SW 1271 (cell line): ENCODE data around the gene LTF.

Experiments used
- DNase-seq, 2 experiments: peaks; one replicate each; lab custom pipeline; 2025; lab: John Stamatoyannopoulos, UW

The LTF gene

GRCh38 chr3:46490338-46491084 is 25.8 kb upstream of the LTF start:
- DNase-seq, result no peak

DNA sequence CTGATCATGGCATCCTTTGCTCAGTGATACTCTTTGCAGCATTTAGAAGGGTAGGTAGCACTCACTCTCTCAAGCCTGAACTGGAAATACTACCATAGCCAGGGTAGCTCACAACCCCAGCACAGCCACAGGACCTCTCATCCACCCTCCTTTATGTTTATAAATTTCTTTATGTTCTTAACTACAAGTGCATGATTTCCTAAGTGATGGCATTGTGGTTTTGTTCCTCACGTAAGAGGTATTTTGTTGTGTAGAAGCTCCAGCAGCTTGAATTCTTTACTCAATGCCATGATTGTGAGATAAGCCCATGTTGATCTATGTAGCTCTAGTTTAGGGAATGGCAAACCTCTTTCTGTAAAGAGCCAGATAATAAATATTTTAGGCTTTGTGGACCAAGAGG is 25.2 kb upstream of the LTF start:
- DNase-seq, result no peak

DNA sequence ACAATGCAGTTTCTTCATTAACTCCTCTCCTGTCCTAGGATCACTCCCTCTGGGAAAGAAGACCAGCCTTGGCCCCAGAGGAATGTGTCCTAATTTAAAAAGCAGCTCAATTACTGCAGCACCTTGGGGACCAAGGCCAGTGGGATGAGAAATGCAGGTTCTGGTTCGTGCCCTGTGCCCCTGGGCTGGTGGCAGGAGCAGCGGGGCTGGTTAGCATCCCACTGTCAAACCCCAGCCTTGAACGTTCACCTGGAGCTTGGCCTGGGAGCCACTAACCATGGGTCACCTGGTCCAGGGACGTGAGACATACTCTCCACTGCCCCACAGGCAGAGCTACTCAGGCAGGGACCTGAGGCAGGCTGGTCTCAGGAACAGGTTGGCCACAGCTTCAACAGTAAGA is 24.7 kb upstream of the LTF start:
- no peak for DNase-seq

GRCh38 chr3:46488735-46489361 is 24.1 kb upstream of the LTF start:
- DNase-seq, result peak; percentile 41 to 65

DNA sequence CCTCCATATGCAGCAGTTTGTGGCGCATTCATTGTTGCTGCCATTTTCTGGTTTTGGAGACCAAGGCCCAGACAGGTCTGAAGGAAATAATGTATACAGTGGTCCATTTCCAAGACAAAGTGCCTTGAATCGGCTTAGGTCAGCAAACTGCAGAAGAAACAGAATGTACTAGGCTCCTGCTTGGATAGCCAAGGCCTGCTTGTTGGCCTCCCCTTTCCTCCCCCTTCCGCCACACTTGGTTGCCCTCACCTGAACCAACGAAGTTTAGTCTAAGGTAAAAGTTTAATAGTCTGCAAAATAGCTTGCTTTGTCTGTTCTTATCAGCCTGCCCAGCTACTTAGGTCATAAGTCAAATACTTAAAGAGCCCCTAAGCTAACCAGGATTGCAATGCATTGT is 21.1 kb upstream of the LTF start:
- no peak for DNase-seq

DNA sequence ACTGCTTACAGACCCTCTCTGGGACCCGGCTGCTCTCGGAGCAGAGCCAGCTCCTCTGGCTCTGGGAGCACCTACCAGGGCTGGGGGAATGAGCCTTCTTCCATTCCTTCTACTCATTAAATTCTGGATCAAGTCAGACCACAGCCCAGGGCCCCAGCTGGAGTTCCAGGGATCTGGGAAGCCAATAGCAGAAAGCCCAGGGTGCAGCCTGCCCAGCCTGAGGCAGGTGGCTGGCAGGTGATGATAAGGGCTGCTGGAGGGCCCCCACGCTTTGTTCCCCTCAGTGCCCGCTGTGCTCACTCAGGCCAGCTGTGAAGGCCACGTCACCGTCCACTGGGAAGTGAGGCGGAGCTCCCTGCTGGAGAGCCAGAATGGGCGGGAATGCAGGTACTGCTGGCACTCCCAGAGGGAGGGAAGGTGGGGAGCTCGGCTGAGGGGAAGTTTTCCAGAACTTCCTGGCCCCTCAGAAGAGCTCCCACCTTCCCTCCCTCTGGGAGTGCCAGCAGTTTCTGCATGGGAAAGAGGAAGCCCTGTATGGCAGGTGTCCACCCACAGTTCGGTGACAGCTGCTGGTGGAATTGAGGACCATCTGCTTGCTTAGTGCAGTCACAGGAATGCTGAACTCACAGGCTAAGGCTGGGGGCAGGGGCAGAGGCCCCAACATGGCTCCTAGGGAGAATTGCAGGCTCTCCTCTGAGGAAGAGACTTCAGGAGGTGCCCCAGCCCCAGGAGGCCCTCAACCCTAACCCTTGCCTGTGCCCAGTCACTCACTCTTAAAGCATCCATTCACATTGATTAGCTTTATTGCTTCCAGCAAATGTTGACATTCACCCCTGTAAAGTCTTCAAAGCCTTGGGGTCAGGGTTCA is 20.4 kb upstream of the LTF start:
- no peak for DNase-seq

- DNase-seq, result no peak
These were observed 19.7 kb upstream of the LTF start for GRCh38 chr3:46484388-46484787.

DNA sequence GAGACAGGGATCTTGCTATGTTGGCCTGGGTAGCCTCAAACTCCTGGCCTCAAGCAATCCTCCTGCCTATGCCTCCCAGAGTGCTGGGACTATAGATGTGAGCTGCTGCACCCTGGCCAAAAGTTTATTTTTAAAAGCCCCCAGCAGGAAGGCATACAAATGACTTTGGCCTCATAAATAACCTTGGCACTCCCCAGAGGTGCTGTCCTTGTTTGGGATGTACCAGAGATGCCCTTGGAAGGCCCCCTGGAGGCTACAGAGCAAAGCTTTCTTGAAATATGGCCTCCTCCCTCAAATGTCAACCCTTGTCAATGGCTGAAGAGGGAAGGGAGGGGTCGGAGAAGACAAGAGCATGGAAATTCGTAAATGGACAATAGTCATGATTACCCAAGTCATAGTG is 19.1 kb upstream of the LTF start:
- DNase-seq, result no peak

DNA sequence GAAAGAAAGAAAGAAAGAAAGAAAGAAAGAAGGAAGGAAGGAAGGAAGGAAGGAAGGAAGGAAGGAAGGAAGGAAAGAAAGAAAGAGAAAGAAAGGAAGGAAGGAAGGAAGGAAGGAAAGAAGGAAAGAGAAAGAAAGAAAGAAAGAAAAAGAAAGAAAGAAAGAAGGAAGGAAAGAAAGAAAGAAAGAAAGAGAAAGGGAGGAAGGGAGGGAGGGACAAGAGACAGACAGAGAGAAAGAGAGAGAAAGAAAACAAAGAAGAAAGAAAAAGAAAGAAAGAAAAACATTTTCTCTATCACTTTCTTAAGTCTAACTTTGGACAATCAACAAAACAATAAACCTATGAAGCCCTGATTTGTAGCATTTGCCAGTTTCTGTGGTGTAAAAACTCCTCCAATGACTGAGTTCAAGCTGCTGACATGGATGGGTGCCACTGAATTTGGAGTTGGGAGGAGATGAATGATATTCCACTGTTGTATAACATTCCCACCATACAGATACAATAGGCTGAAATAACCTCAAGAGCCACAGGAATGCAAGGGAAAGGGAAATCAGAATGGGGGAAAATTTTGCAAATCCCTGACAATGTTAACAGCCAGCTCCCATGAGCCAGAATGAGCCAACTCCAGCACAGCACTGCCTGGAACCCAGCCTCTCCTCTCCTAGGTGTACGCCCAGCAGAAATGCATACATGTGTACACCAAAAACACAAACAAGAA is 18.1 kb upstream of the LTF start:
- no peak for DNase-seq

DNA sequence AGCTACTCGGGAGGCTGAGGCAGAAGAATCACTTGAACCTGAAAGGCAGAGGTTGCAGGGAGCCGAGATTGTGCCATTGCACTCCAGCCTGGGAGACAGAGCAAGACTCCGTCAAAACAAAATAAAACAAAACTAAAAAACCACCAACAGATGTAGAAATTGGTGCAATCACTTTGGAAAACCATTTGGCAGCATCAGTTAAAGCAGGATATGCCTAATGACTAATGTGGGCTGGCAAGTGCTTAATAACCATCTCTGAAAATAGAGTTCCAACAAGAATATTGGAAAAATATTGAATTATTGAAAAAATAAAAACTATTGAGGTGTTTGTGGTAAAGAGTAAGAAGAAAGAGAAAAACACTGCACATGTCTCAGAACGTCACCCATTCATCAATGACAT is 16.9 kb upstream of the LTF start:
- no peak for DNase-seq

GRCh38 chr3:46480491-46481195 is 15.9 kb upstream of the LTF start:
- DNase-seq, result no peak

DNA sequence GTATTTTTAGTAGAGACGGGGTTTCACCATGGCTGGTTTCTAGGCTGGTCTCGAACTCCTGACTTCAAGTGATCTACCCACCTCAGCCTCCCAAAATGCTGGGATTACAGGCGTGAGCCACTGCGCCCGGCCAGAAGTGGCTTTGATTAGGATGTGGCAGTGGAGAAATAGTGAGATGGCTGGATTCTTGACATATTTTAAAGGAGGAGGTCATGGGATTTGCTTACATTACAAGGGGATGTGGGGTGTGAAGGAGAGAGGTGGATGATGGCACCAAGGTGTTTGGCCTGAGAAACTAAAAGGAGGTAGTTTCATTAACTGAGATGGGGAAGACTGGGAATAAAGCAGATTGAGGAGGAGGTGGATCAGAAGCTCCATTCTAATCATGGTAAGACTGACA is 15.0 kb upstream of the LTF start:
- DNase-seq, result no peak

DNA sequence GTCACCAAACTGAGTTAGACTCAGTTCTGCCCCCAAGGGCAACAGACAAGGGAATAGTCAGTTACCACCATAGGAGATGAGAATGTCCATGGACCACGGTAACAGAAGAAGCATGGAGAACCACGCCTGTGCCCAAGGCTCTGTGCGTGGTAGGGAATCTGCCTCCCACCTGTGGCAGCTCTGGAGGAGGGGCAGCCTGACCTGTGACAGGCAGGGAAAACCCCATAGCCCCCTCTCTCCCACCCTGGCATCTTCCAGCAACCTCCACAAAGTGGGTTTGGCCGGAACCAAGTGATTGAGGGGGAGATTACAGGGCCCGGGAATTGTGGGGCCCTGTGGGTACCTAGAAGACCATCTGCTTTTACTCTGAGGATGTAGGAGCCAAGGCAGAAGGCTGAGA is 14.3 kb upstream of the LTF start:
- DNase-seq, result no peak

DNA sequence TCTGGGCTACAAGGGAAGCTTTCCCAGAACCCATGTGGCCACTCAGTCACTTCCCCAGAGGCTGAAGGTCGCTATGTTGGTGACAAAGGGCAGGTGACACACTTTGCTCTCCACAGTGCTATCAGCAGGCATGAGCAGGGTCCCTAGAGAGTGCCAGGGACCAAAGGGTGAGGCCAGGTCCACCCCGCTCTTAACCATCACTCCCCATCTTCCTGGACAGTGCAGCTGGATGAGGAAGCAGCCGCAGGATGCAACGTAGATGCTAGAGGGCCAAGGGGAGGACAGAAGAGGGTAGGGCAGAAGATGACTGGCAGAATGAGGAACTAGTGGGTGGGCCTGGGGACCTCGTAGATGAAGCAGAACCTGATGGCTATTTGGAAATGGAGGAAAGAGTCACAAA is 13.6 kb upstream of the LTF start:
- DNase-seq, result no peak

DNA sequence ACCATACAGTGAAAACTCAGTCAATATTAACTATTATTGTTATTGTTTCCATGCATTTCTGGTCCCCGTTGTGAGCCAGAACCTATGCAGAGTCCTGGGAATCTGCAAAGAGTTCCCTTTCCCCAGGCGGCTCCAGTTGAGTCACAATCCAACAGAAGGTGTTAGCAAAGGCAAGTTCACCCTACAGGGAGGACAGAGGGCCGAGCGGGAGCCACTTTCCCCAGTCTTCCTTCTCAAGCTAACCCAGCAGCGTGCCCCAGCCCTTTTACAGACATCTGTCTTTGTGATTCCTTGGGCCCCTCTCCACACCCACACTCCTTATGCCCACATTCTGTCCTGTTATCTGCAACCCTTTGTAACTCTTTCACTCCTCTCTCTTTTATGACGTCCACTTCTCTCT is 13.1 kb upstream of the LTF start:
- no peak for DNase-seq

DNA sequence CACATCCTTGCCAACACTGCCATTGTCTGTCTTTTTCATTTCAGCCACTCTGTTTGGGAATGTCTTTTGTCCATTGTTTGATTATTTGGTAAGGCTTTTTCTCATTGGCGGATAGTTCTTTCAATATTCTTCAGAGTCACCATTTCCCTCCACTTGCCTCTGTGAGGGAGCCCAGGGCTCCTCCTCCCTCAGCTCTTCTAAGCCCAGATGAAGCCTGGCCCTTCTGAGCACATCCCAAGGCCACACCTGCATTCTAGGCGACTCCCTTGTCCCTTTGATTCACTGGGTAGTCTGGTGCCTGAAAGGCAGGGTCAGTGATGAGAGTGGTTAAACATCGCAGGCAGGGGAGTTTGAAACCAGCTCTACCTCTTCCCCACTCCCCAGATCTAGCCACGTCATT is 12.4 kb upstream of the LTF start:
- no peak for DNase-seq

DNA sequence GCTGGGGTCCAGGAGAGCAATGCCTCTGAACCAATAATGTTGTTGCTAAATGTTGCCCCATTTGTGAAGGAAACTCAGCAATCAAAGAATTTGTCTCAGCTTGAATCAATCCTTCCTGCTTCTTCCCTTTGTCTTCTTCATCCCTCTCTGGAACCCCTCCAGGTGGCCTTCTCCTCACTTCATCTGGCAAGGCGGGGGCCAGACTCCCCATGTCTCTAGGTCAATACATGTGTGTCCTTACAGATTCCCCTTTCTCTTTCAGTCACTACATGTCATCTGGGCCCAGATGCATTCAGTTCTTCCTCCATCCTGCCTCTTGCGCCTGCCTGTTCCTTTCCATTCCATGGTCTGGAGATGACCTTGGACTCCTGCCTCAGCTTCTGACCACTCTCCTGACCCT is 8.0 kb upstream of the LTF start:
- no peak for DNase-seq

DNA sequence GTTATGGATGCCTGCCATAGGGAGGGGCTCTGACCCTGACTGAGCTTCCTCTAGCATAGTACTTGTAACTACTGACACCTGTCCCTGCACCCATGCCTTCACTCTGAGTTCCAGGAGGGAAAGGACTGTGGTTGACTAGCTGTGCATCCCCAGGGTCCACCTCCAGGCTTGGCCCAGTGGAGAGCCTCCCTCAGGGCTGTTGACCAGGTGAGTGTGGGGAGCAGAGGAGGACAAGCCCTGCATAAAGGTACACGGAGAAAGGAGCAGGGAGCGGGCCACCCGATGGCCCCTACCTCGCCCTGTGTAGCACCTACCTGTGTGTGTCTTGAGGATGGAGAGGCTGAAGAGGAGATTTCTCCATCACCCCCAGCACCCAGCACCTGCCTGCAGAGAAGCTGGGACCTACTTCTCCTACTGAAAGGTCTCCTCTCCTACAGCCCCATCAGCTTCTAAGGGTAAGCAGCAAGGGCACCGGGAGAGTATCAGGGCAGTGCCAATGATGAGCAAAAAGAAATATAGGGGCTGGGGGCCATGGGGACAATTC is 6.7 kb upstream of the LTF start:
- no peak for DNase-seq

- no peak for DNase-seq
These were observed 6.1 kb upstream of the LTF start for GRCh38 chr3:46470831-46471230.

- no peak for DNase-seq
These were observed 5.1 kb upstream of the LTF start for GRCh38 chr3:46469680-46470357.
